Glutamatergic neuron (in vitro differentiated cells): ENCODE results near the gene KIAA1191. TPM values are rescaled to one million over a fixed set of nuclear protein-coding genes. Genes with fewer than 3 reads are reported as not detected.

Experiments used
- DNase-seq: peaks from one replicate; pipeline ENCODE4 v3.0.0; 2022
- H3K27ac Mint-ChIP-seq: one replicate; pipeline ENCODE4 v1.8.0; 2020; ENCODE audit warnings: mild to moderate bottlenecking, mixed read lengths, inconsistent platforms; ENCODE audit not compliant: unreplicated experiment
- H3K27me3 Mint-ChIP-seq: one replicate; pipeline ENCODE4 v1.8.0; 2020; ENCODE audit warnings: mild to moderate bottlenecking, moderate library complexity, mixed read lengths, inconsistent platforms; ENCODE audit not compliant: unreplicated experiment
- H3K36me3 Mint-ChIP-seq: one replicate; pipeline ENCODE4 v1.8.0; 2020; ENCODE audit warnings: mild to moderate bottlenecking, mixed read lengths, inconsistent platforms; ENCODE audit not compliant: unreplicated experiment
- H3K4me1 Mint-ChIP-seq: one replicate; pipeline ENCODE4 v1.8.0; 2020; ENCODE audit warnings: mild to moderate bottlenecking, low read depth, mixed read lengths, inconsistent platforms; ENCODE audit not compliant: unreplicated experiment
- H3K4me3 Mint-ChIP-seq: one replicate; pipeline ENCODE4 v1.8.0; 2020; ENCODE audit warnings: mild to moderate bottlenecking, mixed read lengths, inconsistent platforms; ENCODE audit not compliant: unreplicated experiment
- H3K9me3 Mint-ChIP-seq: one replicate; pipeline ENCODE4 v1.8.0; 2020; ENCODE audit warnings: mild to moderate bottlenecking, moderate library complexity, mixed read lengths, inconsistent platforms; ENCODE audit not compliant: unreplicated experiment
- CTCF ChIP-seq: fragments of 200-600 bp; sonication (generic); IDR thresholded peaks from one replicate; pipeline ENCODE4 v1.5.0; 2021; ENCODE audit not compliant: partially characterized antibody, unreplicated experiment
- total RNA-seq: library from RNA; stranded (reverse); fragmentation: NEBNext Ultra II Directional; extraction: Animal tissue kit (Norgen Biotek cat#: 25700); gene quantifications from one replicate; pipeline ENCODE4 v1.2.1, GENCODE V29; 2021; ENCODE audit not compliant: unreplicated experiment

The KIAA1191 gene
- total RNA-seq, 1 donor from 2014 or later, result 203 TPM

- peaks cover 11% of the 10 kb centered on the region for H3K9me3 Mint-ChIP-seq
- TF ChIP-seq CTCF, result no peak
- peaks cover 10% of the 10 kb centered on the region for H3K27me3 Mint-ChIP-seq
- peaks cover 11% of the 10 kb centered on the region for H3K4me1 Mint-ChIP-seq
- peak; percentile 99 for DNase-seq
- no peaks in the 10 kb centered on the region for H3K36me3 Mint-ChIP-seq
- peak within 1 kb of the TSS; percentile 99 for H3K4me3 Mint-ChIP-seq
- H3K27ac Mint-ChIP-seq, result peak within 1 kb of the TSS; percentile 99
Measured at GRCh38 chr5:176388444-176389134, 27.0 kb upstream of the KIAA1191 start, which contains the start of the genes HIGD2A and NOP16. Gene HIGD2A, plus strand, starts transcription at chr5:176388751. Its CDS starts 69 bp downstream, at chr5:176388820. Gene NOP16, minus strand, starts transcription at chr5:176388598. Its CDS starts 59 bp downstream, at chr5:176388539.

GRCh38 chr5:176388003-176388443 lies 26.5 kb upstream of the KIAA1191 start:
- H3K4me3 Mint-ChIP-seq, result peak overlapping the region; percentile 99
- no peaks in the 10 kb centered on the region for H3K36me3 Mint-ChIP-seq
- peaks cover 11% of the 10 kb centered on the region for H3K4me1 Mint-ChIP-seq
- peak overlapping the region; percentile 99 for H3K27ac Mint-ChIP-seq
- H3K27me3 Mint-ChIP-seq, result peaks cover 10% of the 10 kb centered on the region
- TF ChIP-seq CTCF, result no peak
- H3K9me3 Mint-ChIP-seq, result peaks cover 11% of the 10 kb centered on the region
- no peak for DNase-seq

- no peak for TF ChIP-seq CTCF
- Mint-ChIP-seq H3K4me1 (peaks cover 11% of the 10 kb centered on the region), H3K27me3 (peaks cover 10% of the 10 kb centered on the region), H3K9me3 (peaks cover 11% of the 10 kb centered on the region), H3K36me3 (no peaks in the 10 kb centered on the region), H3K27ac (peak overlapping the region; percentile 99), H3K4me3 (peak overlapping the region; percentile 99)
- no peak for DNase-seq
Measured at GRCh38 chr5:176387384-176387925, 25.9 kb upstream of the KIAA1191 start.

- TF ChIP-seq CTCF, result no peak
- Mint-ChIP-seq H3K9me3 (peaks cover 11% of the 10 kb centered on the region), H3K27ac (no peak overlapping the region), H3K36me3 (no peaks in the 10 kb centered on the region), H3K4me3 (peak overlapping the region; percentile 99), H3K4me1 (peaks cover 11% of the 10 kb centered on the region), H3K27me3 (peaks cover 10% of the 10 kb centered on the region)
- no peak for DNase-seq
Measured at GRCh38 chr5:176386491-176386890, 24.9 kb upstream of the KIAA1191 start.

- TF ChIP-seq CTCF, result no peak
- H3K4me3 Mint-ChIP-seq, result no peak overlapping the region
- H3K9me3 Mint-ChIP-seq, result peaks cover 11% of the 10 kb centered on the region
- no peak overlapping the region for H3K27ac Mint-ChIP-seq
- peaks cover 11% of the 10 kb centered on the region for H3K4me1 Mint-ChIP-seq
- peaks cover 10% of the 10 kb centered on the region for H3K27me3 Mint-ChIP-seq
- DNase-seq, result no peak
- H3K36me3 Mint-ChIP-seq, result no peaks in the 10 kb centered on the region
Measured at GRCh38 chr5:176384991-176385390, 23.4 kb upstream of the KIAA1191 start.
